Spinal cord (tissue), 10 donors: ENCODE measurements around the gene PHLDB3. TPM values are rescaled to one million over a fixed set of nuclear protein-coding genes. Genes with fewer than 3 reads are reported as not detected.

Experiments
- DNase-seq, 6 donors: peaks; one replicate each; pipeline versions ENCODE4 v3.0.0 to v3.0.0-alpha.2; 2013 to 2015; ENCODE audit warnings: low spot score in 6 of 6, low read depth in 4 of 6
- H3K27ac ChIP-seq: one replicate; pipeline ENCODE4 v1.5.1; 2013; ENCODE audit warnings: low read depth, low read length, control low read depth
- H3K27me3 ChIP-seq: one replicate; pipeline ENCODE4 v1.6.1; 2013; ENCODE audit warnings: low read length; ENCODE audit not compliant: control insufficient read depth, insufficient read depth
- H3K36me3 ChIP-seq: one replicate; pipeline ENCODE4 v1.6.1; 2013; ENCODE audit warnings: low read length; ENCODE audit not compliant: control insufficient read depth, insufficient read depth
- H3K4me1 ChIP-seq: one replicate; pipeline ENCODE4 v1.6.1; 2013; ENCODE audit warnings: low read length; ENCODE audit not compliant: control insufficient read depth, insufficient read depth
- H3K4me3 ChIP-seq: one replicate; pipeline ENCODE4 v1.5.1; 2013; ENCODE audit warnings: low read depth, low read length, control low read depth
- H3K9me3 ChIP-seq: one replicate; pipeline ENCODE4 v1.6.1; 2013; ENCODE audit warnings: low read length; ENCODE audit not compliant: control insufficient read depth, insufficient read depth
- WGBS: methylation state at CpG from one replicate; pipeline ENCODE4 v1.1.5; 2013; ENCODE audit warnings: missing lambda C conversion rate; ENCODE audit not compliant: insufficient coverage; 5-methylcytosine and 5-hydroxymethylcytosine counted together
- polyA plus RNA-seq, 2 donors: library from polyadenylated mRNA; unstranded; fragments of 120-200 nt; gene quantifications; one replicate each; pipeline ENCODE4 v1.2.1, GENCODE V29; 2013; ENCODE audit not compliant: insufficient read length in 2 of 2
- total RNA-seq, 2 donors: library from RNA; depleted of rRNA in 1 of 2; stranded (reverse); fragments of 120-200 nt in 1 of 2; fragments of >200 nt in 1 of 2; gene quantifications; one replicate each; pipeline versions ENCODE4 v1.2.3 to v1.2.4, GENCODE V29; 2013 to 2014
- donor health status: healthy.

The PHLDB3 gene
- total and polyA plus RNA-seq, 4 donors: 6.0 to 13.1 (median 10.4) TPM

DNA sequence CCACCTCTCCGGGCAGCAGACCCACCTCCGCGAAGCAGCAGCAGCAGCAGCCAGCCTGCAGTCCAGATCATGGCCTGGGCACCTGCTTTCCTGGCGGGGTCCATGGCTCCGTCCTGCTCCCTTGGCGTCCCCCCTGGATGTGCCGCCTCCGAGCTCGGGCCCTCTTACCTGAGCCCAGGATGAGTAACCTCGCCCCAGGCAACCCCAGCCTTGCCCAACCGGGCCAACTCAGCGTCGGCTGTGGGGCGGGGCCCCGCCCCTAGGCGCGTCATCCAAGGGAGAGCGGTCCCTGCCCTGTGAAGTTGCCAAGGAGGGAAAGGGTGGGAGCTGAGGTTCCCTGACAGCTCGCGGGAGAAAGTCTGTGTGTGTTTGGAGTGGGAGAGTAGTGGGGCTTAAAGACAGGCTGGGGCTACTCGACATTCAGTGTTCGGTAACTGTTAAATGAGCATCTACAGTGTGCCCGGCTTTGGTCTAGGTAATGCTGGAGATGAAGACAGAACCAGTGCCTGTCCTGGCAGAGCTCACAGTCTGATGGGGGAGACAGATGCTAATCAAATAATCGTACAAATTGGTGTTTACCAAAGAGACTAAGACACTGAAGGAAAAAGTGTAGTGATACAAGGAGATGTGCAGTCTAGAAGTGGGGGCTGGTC is 39.0 kb downstream of the PHLDB3 start, which contains the start of gene LYPD3:
Gene LYPD3 (minus strand): TSS at position 141 of the 653 bp plus-strand sequence. CDS start 37 bp downstream, at position 104.
- peak within 1 kb of the TSS; percentile 90 for H3K27ac ChIP-seq
- peaks cover 3% of the 10 kb centered on the region for H3K36me3 ChIP-seq
- H3K4me1 ChIP-seq: peaks cover 30% of the 10 kb centered on the region
- H3K4me3 ChIP-seq: peak within 1 kb of the TSS; percentile 77
- no peaks in the 10 kb centered on the region for H3K9me3 ChIP-seq
- DNase-seq: no peak
- WGBS: 24% methylated on average over 22 of the region's 24 CpGs
- peaks cover 27% of the 10 kb centered on the region for H3K27me3 ChIP-seq

DNA sequence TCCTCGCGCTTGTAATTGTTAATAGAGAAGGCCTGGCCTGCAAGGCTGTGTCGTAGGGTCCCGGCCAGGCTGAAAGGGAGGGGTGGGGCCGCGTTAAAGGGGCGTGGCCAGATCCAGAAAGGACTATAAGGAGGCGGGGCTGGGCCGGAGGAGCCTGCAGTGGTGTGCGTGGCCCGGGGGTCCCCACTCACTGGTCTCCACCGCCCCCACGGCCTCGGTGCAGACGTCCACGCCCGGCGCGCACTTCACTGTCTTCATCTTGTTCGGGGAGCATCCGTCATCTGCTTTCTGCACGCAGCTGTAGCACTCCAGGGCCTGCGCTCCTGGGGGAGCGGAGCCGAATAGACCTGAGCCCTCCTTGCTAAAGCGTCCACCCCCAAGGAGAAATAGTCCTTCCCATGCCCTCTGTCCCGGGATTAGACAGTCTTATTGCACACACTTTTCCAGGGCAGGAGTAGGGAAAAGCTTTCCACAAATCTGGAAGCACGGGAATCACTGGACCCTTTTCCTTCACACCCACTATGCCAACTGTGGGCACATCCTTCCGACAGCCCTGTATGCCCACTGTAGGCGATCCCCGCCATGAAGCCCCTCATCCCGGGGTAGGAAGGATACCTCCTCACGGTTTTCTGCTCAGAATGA is 40.3 kb downstream of the PHLDB3 start:
- Histone ChIP-seq H3K4me1 (peaks cover 30% of the 10 kb centered on the region), H3K9me3 (no peaks in the 10 kb centered on the region), H3K27me3 (peaks cover 27% of the 10 kb centered on the region), H3K4me3 (peak overlapping the region; percentile 77), H3K36me3 (peaks cover 3% of the 10 kb centered on the region), H3K27ac (peak overlapping the region; percentile 90)
- DNase-seq: no peak
- WGBS: 5% methylated on average over 28 of the region's 33 CpGs

DNA sequence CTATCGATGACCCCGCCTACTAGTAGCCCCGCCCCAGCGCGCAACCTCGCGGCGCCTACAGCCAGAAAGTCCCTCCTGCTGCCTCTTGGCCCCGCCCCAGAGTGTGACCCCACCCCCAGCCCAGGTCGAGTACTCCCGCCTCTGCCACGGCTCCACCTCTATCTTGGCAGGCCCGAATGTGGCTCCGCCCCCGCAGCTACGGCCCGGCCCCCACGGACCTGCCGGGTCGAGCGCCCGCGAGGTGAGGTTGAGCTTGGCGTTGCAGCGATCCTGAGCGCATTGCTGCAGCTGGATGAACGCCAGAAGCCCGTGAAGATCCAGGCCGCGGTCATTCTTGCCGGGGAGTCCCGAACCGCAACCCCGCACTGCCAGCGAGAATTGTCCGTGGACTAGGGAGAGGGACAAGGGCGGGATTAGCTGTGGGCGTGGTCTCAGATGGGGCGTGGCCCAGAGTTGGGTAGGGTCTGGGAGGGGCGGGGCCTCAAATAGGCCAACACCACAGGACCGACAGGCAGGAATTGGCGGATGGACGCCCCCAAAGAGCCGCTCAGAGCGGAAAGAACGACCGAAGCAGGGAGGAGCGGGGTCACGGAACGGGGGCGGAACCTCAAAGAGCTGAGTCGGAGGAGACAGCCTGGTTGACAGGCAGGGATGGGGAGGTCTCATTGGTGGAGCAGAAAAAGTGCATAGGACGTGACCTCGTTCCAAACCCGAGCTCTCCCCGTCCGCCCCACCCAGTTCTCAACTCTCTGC is 41.0 kb downstream of the PHLDB3 start:
- under 1% methylated on average over 52 of the region's 57 CpGs for WGBS

DNA sequence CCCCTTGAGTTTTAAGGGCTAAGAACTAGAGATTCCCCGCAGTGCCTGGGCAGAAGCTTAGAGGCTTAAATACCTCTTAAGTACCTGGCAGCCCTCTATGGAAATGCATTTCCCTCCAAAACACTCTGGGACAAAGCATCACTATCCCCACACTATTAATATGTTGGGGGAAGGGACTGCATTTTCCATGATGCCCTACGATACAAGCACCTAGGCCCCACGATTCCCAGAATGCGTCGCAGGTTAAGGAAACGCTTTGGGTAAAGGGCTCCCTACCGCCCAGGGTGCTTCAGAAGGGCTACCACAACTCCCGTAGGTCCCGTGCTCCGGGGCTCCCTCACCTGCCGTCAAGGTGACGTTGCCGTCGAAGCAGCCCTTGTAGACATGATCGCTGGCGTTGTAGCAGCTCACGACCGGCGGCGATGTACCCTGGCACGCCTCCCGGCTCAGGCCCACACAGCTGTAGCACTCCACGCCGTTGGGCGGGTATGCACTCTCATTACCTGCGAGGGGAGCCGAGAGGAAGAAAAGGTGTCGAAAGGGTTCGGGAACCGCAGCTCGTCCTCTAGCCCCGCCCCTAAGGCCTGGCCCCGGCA is 41.7 kb downstream of the PHLDB3 start:
- Histone ChIP-seq H3K36me3 (peaks cover 3% of the 10 kb centered on the region), H3K27ac (peak overlapping the region; percentile 90), H3K9me3 (no peaks in the 10 kb centered on the region), H3K27me3 (peaks cover 27% of the 10 kb centered on the region), H3K4me3 (peak overlapping the region; percentile 77), H3K4me1 (peaks cover 30% of the 10 kb centered on the region)
- DNase-seq: no peak
- 5% methylated on average over 33 of the region's 33 CpGs for WGBS

More for the DNA sequence above, 41.0 kb downstream of the PHLDB3 start:
- DNase-seq: peak; percentile 69 to 96 (median 82)
- peaks cover 27% of the 10 kb centered on the region for H3K27me3 ChIP-seq
- no peaks in the 10 kb centered on the region for H3K9me3 ChIP-seq
- peaks cover 3% of the 10 kb centered on the region for H3K36me3 ChIP-seq
- H3K27ac ChIP-seq: peak overlapping the region; percentile 90
- H3K4me1 ChIP-seq: peaks cover 30% of the 10 kb centered on the region
- peak overlapping the region; percentile 77 for H3K4me3 ChIP-seq

DNA sequence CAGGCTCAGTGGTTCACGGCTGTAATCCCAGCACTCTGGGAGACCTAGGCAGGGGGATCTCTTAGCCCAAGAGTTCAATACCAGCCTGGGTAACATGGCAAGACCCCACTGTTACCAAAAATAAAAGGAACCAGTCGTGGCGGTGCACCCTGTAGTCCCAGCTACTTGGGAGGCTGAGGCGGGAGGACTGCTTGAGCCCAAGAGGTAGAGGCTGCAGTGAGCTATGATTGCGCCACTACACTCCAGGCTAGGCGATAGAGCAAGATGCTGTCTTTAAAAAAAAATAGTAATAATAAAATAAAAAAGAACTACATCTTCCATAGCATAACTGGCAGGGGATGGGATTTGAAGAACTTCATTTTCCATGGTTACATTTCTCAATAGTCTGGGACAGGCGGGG is 42.2 kb downstream of the PHLDB3 start:
- H3K27ac ChIP-seq: no peak overlapping the region
- 89% methylated on average over 5 of the region's 7 CpGs for WGBS
- no peak for DNase-seq
- peaks cover 30% of the 10 kb centered on the region for H3K4me1 ChIP-seq
- no peaks in the 10 kb centered on the region for H3K9me3 ChIP-seq
- H3K4me3 ChIP-seq: no peak overlapping the region
- peaks cover 3% of the 10 kb centered on the region for H3K36me3 ChIP-seq
- H3K27me3 ChIP-seq: peaks cover 27% of the 10 kb centered on the region

DNA sequence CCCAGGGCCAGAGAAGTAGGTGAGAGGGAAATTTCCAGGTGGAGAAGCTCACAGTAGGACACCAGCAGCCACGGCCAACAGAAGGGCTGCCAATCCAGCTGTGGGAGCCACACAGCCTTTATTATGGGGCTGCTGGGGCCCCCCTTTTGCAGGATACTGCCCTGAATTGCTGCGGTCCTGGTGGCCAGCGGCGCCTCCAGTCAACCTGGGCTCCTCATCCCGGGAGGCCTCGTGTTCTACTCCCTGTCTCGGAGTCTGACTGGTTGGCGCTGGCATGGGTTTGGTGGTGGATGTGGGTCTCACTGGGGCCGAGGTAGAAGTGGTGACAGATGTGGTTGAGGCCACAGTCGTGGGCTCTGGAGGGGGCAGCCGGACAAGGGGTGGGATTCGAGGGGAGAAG is 43.2 kb downstream of the PHLDB3 start:
- WGBS: 92% methylated on average over 12 of the region's 12 CpGs
- no peak for DNase-seq
- Histone ChIP-seq H3K4me3 (no peak overlapping the region), H3K27me3 (peaks cover 27% of the 10 kb centered on the region), H3K4me1 (peaks cover 30% of the 10 kb centered on the region), H3K27ac (no peak overlapping the region), H3K36me3 (peaks cover 3% of the 10 kb centered on the region), H3K9me3 (no peaks in the 10 kb centered on the region)

DNA sequence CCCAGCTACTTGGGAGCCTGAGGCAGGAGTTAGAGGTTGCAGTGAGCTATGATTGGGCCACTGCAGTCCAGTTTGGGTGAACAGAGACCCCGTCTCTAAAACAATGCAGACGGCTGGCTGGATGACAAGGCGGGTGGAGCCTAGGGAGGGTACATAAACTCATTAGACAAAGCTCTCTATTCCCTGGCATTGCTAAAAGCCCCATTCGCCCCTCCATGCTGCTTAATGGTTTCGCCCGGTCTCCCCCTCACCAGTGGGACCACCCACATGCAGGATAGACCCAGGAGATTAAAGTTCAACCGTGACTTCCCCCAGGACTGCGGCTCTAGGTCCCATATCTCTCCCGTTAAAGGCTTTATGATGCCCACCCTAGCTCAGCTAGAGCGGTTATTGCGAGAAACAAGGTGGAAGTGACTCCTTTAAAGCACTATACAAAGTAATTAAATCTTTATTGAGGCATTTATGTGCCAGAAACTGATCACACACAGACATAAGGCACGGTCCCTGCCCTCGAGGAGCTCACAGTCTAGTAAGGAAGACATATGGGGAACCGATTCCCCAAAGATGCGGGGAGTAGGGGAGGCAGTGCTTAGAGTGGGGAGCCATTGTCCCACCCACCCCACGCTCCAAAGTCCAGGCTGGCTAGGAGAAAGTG is 44.1 kb downstream of the PHLDB3 start:
- Histone ChIP-seq H3K27ac (no peak overlapping the region), H3K9me3 (no peaks in the 10 kb centered on the region), H3K36me3 (peaks cover 3% of the 10 kb centered on the region), H3K4me3 (no peak overlapping the region), H3K27me3 (peaks cover 19% of the 10 kb centered on the region), H3K4me1 (peaks cover 27% of the 10 kb centered on the region)
- WGBS: 46% methylated on average over 6 of the region's 16 CpGs
- no peak for DNase-seq

DNA sequence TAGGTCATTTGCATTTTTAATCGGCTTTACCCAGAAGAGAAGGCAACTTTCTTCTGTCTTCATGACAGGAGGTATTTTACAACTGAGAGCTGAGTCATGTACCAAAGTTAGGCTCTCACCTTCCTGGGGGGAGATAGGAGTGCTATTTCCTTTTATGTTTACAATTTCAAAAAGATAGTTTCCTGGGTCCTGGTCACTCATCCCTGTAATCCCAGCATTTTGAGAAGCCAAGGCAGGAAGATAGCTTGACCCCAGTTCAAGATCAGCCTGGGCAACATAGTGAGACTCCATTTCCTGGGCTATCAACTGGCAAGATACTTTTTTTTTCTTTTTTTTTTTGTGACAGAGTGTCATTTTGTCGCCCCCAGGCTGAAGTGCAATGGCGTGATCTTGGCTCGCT is 46.7 kb downstream of the PHLDB3 start:
- 88% methylated on average over 4 of the region's 4 CpGs for WGBS
- Histone ChIP-seq H3K27ac (no peak overlapping the region), H3K36me3 (peaks cover 3% of the 10 kb centered on the region)

More for the DNA sequence above, 46.7 kb downstream of the PHLDB3 start:
- no peaks in the 10 kb centered on the region for H3K9me3 ChIP-seq
- no peaks in the 10 kb centered on the region for H3K27me3 ChIP-seq
- no peak overlapping the region for H3K4me3 ChIP-seq
- no peak for DNase-seq
- H3K4me1 ChIP-seq: peaks cover under 1% of the 10 kb centered on the region
